GM21526 (cell line): Measurements from ENCODE around the gene SPACDR.

ENCODE experiments used
- ATAC-seq: cut with Tn5 transposase; IDR thresholded peaks from one replicate; pipeline ENCODE4 v1.9.1; 2021; ENCODE audit warnings: moderate library complexity; ENCODE audit not compliant: unreplicated experiment, low FRiP score

SPACDR gene

DNA sequence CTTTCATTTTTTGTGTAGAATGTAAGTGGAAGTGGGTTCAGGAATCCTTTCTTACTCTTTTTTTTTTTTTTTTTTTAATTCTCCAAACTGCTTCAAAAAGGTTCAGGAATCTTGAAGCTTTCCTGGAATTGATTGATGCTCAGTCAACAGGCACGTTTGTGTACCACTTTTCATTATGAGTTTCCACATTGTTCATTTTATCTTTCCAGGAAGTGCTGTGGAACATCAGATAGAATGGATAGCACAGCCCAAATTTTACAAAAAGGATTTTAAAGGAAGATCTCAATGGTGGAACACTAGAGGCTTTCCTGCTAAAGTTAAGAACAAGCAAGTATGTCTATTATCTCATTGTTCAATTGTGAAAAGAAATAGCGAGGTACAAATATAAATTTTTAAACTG is 25.9 kb downstream of the SPACDR start:
- no peak for ATAC-seq

DNA sequence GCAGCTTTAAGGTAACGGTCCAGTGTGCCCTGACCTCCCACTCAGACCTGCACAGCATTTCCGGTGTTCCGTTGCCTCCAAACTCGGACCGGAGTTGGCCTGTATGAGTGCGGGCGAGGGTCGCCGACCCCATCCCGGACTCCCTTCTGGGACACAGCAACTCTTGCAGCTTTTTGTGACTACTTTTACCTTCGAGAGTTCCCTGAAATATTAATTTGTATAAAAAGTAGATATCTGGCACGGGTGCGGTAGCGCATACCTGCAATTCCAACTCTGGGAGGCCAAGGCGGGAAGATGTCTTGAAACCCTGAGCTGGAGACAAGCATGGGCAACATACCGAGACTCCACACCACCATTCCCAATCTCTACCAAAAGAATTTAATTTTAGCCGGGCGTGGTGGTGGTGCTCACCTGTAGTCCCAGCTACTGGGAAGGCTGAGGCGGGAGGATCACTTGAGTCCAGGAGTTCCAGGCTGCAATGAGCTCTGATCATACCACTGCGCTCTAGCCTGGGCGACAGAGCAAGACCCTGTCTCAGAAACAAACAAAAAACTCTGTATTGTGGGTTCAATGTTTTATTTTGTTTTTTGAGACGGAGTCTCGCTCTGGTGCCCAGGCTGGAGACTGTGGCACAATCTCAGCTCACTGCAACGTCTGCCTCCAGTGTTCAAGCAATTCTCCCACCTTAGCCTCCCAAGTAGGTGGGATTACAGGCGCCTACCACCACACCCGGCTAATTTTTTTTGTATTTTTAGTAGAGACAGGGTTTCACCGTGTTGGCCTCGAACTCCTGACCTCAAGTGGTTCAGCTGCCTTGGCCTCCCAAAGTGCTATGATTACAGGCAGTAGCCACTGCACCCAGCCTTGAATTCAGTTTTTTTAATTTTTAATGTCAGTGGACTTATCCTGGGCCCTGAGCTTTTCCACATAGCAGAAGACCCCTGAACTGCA is 26.6 kb downstream of the SPACDR start:
- ATAC-seq, result no peak

DNA sequence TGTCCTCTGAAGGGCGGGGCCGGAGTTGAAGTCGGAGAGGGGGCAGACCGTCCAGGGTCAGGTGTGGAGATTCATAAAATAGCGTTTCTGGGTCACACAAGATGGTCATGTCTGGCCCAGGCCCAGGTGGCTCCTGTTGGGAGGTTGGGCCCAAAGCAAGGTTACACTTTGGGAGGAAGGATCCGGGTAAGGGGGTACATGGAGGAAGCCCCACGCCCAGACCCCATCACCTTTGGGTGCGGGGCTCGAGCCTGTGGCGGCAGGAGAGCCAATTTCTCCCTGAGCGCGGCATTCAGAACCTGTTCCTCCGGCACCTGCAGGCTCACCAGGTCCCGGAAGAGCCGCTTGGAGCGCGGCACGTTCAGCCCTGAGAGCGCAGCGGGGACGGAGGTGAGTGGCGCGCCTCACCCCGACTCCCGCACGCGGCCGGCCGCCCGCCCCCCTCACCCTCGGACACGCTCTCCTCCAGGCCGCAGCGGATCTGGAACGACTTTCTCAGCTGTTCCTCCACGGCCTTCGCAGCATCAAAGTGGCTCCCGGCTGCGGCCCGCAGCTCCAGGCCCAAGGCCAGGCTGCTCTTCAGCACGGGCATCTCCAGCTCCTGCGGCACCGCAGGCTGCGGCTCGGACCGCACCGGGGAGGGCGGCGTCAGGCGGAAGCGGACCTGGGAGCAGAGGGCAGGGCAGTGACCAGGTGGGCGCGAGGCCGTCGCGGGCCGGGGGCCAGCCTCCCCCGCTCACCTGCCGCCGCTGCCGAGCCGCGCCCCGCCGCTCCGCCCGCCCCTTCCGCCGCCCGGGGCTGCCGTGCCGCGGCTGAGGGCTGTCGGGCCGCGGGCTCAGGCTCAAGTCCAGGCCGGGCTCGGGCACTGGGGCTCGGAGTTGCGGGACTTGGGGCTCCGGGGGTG is 28.4 kb downstream of the SPACDR start:
- peak; percentile 23 for ATAC-seq

DNA sequence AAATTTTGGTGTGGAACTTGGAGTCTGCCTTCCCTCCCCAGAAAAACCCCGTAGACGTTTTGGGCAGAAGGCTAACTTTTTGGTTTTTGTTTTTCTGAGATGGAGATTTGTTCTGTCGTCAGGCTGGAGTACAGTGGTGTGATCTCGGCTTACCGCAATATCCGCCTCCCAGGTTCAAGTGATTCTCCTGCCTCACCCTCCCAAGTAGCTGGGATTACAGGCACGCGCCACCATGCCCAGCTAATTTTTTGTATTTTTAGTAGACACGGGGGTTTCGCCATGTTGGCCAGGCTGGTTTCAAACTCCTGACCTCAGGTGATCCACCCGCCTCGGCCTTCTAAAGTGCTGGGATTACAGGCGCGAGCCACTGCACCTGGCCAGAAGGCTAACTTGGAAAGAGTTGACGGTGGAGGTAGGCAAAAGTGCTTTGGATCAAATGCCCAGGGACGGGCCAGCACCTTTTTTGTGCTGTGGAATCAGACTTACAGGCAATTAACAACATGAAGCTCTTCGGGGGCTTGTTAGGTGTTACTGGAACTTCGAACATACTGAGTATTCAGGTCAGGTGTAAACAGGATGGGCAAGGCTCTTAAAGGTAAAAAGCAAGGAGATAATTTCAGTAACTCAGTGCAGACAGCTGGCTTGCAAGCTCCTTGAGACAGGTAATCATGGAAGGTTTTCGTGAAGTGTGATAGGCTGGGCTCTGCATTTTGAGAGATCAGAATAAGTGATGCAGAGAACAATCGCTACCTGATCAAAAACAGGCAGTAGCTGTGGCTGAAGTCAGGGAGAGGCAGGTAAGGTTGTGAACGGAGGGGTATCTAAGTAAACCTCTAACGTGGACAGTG is 29.5 kb downstream of the SPACDR start:
- ATAC-seq, result no peak

DNA sequence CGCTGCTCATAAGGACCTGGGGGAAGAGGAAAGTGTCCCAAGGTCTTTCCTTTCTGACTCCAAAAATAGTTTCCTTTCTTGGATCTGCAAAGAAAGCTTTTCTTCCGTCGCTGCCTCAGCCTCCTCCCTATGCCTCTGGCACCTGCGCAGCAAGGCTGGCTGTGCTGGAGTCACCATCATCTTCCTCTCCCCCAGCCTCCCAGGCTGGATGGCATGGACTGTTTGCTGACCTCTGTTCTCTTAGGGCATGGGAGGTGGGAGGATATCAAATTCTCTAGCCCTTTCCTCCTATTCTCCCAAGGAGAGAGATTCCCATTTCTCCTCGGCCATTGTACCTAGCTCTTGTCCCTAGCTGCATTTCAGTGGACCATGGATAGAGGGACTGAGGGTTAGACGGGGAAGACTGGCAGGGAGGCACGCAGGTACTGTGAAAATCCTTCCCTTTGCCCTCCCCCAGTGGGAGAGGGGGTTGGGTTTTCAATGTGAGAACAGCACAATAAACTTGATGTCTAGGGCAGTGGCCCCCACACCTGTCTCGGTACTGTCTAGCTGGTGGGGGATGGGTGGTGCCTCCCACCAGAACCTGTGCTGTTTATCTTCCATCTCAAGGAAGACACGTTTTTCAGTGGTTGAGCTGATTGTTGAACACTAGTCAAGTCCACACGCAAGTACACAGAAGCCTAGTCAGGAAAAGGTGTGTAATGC is 30.3 kb downstream of the SPACDR start:
- ATAC-seq, result no peak

DNA sequence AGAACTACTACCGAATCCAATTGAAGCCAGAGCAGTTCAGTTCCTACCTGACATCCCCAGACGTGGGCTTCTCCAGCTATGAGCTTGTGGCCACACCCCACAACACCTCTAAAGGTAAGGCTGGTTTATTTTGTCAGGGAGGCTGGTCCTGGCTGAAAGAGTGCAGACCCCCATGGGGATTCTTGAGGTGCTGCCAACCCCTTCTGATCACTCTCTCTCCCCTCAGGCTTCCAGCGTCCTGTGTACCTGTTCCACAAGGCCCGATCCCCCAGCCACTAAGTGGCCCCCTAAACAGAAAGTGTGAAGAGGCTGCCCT is 30.8 kb downstream of the SPACDR start:
- ATAC-seq, result no peak

DNA sequence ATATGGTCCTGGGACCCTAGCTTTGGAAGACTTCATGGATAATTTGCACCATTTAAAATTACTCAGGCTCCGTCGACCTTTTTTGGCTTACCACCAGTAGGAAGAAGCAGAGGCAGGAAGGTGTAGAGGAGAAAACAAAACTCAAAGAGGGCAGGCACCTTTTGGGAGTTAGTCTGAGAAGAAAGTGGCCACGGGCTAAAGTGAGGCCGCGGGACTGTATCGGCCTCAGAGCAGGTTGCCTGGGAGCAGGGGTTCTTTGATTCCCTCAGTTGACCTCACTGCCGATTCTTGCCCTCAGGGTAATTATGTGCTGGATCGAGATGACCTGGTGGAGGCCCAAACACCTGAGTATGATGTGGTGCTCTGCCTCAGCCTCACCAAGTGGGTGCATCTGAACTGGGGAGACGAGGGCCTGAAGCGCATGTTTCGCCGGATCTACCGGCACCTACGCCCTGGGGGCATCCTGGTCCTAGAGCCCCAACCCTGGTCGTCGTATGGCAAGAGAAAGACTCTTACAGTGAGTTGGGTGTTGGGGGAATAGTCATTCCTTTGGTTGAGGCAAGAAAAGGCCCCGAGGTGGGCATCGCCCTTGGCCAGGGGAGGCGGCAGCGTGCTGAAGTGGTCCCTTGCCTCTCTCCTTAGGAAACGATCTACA is 31.3 kb downstream of the SPACDR start:
- ATAC-seq, result no peak

DNA sequence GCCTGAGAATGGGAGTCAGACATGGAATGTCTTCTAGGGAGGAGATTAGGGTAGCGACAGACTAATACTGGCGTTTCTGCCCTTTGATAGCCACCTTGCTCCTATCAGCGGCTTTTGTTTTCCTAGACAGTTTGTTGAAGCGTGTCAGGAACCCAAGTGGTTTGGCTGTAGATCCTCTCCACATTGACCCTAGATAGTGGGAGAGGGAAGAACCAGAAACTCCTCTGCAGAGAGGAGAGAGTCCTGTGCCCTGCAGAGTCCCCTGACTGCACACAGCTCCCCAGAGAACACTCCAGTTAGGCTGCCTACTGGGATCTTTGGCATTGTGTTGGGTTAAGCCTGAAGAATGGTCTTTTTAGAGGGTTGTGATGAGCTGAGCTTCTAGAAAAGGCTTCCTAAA is 32.0 kb downstream of the SPACDR start:
- ATAC-seq, result no peak

DNA sequence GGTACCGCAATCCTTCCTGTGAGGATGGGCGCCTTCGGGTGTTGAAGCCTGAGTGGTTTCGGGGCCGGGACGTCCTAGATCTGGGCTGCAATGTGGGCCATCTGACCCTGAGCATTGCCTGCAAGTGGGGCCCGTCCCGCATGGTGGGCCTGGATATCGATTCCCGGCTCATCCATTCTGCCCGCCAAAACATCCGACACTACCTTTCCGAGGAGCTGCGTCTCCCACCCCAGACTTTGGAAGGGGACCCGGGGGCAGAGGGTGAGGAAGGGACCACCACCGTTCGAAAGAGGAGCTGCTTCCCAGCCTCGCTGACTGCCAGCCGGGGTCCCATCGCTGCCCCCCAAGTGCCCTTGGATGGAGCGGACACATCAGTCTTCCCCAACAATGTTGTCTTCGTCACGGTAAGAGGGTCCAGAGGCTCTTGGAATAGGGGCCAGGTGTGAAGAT is 32.7 kb downstream of the SPACDR start:
- ATAC-seq, result no peak

DNA sequence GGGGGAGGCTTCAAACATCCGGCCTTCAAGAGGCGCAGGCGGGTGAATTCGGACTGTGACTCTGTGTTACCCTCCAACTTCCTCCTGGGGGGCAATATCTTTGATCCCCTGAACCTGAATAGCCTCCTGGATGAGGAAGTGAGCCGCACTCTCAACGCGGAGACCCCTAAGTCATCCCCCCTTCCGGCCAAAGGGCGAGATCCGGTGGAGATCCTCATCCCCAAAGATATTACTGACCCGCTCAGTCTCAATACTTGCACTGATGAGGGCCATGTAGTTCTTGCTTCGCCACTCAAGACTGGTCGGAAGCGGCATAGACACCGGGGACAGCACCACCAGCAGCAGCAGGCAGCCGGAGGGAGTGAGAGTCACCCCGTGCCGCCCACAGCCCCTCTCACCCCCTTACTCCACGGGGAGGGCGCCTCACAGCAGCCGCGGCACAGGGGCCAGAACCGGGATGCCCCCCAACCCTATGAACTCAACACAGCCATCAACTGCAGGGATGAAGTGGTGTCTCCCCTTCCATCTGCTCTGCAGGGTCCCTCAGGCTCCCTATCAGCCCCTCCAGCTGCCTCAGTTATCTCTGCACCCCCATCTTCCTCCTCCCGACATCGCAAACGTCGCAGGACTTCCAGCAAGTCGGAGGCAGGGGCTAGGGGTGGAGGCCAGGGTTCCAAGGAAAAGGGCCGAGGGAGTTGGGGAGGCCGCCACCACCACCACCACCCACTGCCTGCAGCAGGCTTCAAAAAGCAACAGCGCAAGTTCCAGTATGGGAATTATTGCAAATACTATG is 33.4 kb downstream of the SPACDR start:
- no peak for ATAC-seq

DNA sequence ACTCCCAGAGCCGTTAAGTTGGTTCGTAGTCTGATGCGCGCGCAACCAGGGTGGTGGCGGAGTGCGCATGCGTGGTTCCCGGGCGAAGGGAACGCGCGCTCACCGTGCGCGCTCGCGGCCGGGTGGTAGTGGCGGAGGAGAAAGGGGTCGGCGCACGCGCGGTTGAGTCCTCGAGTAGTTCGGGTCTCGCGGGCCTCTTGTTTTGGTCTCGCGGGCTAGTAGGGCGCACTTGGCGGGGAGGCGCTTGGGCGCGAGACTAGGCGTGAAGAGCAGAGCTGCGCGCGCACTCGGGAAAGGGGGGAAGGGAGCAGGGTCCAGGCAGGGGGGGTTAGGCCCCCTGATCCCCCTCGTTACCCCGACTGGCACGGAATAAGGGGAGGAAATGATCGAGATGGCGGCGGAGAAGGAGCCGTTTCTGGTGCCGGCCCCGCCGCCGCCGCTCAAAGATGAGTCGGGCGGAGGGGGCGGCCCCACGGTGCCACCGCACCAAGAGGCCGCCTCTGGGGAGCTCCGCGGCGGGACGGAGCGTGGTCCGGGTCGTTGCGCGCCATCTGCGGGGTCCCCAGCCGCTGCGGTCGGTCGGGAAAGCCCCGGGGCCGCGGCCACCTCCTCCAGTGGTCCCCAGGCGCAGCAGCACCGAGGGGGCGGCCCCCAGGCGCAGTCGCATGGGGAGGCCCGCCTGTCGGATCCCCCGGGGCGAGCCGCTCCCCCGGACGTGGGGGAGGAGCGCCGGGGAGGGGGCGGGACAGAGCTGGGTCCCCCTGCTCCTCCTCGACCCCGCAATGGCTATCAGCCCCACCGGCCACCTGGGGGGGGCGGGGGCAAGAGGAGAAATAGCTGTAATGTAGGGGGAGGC is 34.2 kb downstream of the SPACDR start, which contains the start of gene MEPCE:
Gene MEPCE (plus strand): TSS at position 195 of the 856 bp plus-strand sequence. CDS start 188 bp downstream, at position 383.
- ATAC-seq, result peak; percentile 27

DNA sequence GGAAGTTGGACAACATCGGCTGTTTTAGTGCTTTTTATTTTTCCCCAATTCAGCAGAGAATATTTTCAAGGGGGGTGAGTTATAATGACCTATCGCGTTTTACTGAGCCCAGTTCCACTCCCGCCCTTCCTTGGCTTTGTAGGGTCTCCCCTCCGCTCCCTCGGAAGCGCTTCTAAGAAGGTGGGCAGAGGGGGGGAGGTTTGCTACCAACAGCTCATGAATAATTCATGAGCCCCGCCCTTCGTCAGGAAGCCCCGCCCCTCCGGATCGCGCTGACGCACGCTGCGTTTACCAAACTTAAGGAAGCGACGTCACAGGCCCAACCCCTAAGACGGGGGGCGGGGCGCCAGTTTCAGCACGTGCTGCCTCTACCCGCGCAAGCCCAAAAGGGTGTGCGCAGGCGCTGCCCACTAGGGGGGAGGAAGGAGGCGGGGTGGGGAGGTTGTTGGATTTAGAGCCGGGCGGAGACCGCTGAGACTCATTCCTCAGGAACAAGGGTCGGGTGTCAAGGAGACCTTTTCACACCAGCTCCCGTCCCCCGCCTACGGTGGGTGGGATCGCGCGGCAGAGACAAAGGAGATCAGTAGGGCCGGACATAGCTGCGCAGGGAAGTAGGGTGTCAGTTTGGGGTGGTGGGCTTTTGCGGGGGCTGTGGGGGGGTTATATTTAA is 35.0 kb downstream of the SPACDR start:
- peak; percentile 36 for ATAC-seq

DNA sequence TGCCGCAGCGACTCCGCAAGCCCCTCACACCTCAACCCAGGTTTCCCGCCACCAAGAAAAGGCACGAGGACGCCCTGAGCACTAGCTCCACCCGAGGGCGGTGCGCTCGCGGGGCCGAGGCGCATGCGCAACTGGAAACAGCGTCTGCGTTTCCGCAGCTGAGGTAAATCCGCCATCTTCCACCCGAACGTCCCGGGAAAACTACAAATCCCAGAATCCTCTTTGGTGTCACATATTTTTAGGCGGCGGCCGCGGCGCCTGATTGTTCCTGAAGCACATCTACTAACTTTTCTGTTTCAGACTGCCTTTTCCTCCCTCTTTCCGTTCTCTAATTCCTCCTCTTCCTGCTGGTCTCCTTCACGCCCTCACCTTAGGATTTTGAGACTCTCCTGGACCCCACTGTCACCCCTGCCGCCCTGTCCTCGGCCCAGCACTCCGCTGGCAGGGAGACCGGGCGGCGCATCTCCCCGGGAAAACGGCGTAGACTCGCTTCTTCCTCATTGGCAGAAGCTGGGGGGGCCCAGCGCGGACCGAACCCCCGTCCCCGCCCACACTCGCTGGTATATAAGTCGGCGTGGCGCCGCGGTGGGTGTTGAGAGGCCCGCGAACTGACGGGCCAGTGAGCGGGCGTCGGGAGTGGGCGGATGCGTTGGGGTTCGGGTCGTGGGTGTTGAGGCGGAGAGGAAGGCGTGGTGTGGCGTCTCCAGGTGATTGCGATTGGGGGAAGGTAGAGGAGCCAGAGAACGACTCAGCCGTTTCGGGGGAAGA is 35.7 kb downstream of the SPACDR start, which contains the start of gene ZCWPW1:
Gene ZCWPW1 (minus strand): TSS at position 505 of the 768 bp plus-strand sequence. CDS start 8,054 bp downstream, outside the sequence.
- peak; percentile 48 for ATAC-seq

DNA sequence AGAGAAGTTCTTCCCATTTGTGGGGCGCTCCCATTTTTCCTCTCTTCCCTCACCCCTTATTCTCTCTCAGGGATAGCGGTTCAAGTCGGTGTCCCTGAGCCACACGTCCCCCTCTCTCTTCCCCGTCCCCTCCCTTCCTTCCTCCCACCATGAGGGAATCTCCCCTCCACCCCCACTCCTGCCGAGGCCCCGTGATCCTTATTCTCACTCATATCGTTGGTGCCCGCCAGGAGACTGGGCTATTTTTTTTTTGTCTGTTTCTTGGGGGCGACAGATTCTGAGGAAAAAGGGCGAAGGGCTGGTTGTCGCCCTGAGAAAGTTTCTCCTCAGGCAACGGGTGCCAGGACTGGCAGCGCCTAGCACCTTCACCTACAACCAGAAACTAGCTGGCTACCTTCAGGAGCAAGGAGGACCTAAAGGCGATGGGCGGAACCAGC is 36.3 kb downstream of the SPACDR start:
- ATAC-seq, result no peak

DNA sequence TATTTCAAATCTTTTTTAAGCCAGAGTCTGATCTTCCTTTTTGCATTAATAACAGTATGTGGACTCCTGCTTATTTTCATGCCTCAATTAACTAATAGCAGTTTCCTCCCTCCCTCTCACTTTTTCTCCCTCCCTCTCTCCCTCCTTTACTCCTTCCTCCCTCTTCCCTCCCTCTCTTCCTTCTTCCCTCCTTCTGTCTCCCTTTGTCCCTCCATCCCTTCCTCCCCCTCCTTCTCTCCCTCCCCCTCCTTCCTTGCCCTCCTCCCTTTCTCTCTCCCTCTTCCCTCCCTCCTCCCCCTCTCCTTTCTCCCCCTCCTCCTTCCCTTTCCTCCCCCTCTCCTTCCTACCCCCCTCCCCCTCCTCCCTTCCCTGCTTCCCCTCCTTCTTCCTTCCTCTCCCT is 37.5 kb downstream of the SPACDR start:
- ATAC-seq, result no peak

DNA sequence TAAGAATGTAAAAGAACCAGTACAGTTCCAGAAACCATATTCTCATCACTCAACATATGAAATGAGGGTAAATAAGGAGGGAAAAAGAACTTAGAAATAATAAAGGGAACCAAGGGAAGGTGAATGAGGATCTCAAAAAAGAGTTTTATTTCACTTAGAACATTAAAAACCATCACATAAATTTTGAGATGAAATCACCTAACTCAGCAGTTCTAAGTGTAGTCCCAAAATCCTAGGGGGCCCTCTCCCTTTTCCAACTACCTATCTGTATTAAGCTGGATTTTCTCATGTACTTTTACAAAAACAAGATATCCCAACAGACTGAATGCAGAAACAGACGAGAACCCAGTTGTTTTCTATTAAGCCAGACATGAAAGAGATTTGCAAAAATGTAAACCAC is 38.7 kb downstream of the SPACDR start:
- no peak for ATAC-seq
